HG03442 (cell line): ENCODE data around the gene HPD.
"Not testable (repeated sequence)": the region's sequence is repeated elsewhere in the genome, so short reads cannot be mapped to it uniquely, and the experiment has no call there.

Experiments used
- ATAC-seq: cut with Tn5 transposase; IDR thresholded peaks from one replicate; pipeline ENCODE4 v1.9.1; 2021; ENCODE audit warnings: mild to moderate bottlenecking, moderate library complexity; ENCODE audit not compliant: unreplicated experiment

Gene HPD

DNA sequence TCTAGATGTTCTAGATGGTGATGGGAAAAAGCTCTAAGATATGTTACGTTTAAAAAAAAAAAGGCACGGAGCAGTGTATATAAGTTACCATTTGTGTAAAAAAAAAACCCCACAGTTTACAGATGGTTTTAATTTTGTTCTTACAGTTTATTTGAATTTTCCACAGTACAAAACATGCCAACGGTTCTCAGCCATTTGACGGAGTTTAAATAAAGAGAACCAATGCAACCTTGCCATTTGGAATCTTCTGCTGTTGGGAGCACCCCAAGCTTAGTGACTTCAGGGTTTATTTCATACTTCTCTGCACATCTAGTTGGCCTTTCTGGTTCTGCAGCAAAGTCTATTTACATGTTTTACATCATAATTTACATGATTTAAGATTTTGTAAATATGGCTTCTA is 7.7 kb upstream of the HPD start:
- no peak for ATAC-seq

DNA sequence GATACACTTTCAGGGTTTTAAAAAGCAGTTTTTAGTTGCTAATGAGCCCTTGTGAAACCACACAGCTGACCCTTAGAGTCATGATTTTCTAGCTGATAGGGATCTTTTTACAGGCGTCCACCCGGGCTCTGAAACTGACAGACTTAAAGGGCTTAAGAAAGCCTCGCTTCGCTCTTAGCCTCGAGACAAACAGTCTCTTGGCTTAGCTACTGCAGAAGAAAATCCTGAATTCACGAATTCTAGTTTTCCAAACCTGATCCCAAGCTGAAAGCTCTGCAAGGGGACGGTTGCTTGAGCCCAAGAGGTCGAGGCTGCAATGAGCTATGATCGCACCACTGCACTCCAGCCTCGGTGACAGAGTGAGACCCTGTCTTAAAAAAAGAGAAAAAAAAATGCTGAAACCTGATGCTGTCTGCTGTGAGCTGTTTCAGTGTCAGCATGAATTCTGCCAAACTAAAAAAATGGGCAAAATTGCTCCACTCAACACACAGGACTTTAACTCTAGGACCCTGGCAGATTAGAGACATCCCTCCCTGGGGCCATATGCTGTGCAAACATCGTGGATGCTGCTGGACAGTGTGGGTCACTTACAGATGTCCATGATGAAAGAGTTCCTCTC is 3.1 kb upstream of the HPD start:
- no peak for ATAC-seq

DNA sequence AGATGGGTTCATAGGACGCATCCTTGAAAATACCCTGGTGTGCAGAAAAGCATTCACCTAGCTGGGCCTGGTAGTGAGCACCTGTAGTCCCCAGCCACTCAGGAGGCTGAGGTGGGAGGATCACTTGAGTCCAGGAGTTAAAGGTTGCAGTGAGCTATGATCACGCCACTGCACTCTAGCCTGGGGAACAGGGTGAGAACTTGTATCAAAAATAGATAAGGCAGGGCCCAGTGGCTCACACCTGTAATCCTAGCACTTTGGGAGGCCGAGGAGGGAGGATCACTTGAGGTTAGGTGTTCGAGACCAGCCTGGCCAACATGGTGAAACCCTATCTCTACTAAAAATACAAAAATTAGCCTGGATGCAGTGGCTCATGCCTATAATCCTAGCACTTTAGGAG is 2.0 kb upstream of the HPD start:
- ATAC-seq, result not testable (repeated sequence)

DNA sequence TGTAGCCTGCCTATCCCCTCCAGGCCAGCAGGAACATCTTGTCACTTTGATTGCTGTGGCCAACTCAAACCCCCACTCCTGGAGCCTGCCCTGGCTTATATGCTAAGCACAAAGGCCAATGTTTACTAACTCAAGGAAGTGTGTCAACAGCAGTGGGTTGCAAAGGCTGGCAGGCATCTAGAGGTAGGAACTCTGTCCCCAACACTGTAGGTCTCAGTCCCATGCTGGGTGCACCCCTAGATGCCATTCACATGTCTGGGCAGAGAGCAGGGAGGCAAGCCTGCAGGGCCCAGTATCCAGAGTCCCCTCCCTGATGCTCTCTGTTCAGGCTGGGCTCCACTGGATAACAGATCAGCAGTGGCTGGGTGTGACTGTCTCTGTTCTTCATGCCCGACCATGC is 1.6 kb upstream of the HPD start:
- no peak for ATAC-seq

DNA sequence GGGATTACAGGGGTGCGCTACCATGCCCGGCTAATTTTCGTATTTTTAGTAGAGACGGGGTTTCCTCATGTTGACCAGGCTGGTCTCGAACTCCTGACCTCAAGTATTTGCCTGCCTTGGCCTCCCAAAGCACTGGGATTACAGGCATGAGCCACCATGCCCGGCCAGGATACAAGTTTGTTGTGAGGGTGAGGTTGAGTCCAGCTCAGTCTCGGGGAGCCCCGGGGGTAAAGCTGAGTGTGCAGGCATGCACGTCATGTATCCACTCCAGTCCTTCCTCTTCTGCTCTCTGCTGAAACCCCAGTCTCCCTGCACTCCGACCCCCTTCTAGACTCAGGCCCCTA is 369 bp downstream of the HPD start:
- ATAC-seq, result no peak

DNA sequence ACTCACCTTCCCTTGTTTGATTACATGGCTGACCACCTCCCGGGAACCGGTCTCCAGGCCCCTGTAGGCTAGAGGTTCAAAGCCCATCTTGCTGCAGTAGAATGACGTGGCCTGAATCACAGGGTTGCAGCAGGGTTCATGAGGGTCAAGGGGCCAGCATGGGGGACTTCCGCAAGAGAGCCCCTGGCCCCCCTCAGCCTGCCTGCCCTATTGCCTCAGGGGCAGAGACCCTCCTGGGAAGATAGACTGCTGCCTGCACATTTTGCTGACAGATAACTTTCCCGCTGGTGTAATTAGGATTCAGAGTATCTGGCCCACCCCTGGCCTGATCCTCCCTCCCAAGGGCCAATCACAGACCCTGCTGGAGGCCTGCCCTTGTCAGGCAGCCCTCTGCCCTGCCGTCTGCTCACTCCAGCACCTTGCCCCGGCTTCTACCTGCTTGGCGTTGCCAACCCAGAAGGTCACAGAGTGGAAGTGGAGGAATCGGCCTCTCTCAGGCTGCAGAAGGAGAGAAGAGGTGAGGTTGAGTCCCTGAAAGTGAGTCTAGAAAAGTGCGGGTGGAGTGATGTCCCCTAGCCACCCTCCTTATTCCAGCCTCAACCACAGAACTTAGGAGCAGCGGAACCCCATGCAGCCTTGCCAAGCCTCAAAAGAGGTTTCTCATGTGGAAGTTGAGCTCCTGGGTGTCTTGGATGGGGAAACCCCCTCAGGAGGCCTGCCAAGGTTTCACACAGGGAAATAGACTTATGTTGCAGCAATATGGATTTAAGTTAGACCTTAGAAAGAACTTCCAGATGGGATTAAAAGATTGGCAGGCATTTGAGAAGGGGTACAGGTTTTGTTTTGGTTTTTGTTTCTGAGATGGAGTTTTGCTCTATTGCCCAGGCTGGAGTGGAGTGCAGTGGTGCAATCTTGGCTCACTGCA is 1.1 kb downstream of the HPD start:
- no peak for ATAC-seq

DNA sequence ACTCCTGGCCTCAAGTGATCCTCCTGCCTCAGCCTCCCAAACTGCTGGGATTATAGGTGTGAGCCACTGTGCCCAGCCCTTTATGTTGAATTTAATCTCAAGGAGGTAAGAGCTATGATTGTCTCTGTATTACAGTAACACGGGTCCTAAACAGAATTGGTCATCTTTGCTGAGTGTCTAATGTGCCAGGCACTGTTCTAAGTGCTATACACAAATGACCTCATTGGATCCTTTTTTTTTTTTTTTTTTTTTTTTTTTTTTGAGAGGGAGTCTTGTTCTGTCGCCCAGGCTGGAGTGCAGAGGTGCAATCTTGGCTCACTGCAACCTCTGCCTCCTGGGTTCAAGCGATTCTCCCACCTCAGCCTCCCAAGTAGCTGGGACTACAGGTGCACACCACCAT is 6.3 kb downstream of the HPD start:
- ATAC-seq, result not testable (repeated sequence)

DNA sequence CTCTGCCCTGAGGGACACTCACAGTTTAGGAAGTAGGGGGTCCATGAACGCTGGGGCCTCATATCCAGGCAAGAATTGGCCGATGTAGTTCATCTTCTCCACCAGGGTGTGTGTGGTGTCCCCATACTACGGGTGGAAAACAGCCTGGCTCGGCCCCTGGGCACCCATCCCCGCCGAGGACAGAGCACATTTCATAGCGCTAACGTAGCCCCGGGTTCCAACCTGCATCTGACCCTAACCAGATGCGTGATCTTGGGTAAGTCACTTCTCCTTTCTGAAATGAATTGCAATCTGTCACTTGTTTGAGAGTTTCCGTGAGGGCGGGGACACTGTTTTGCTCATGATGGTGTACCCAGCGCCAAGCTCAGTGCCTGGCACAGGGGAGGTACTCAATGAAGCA is 9.0 kb downstream of the HPD start:
- no peak for ATAC-seq

DNA sequence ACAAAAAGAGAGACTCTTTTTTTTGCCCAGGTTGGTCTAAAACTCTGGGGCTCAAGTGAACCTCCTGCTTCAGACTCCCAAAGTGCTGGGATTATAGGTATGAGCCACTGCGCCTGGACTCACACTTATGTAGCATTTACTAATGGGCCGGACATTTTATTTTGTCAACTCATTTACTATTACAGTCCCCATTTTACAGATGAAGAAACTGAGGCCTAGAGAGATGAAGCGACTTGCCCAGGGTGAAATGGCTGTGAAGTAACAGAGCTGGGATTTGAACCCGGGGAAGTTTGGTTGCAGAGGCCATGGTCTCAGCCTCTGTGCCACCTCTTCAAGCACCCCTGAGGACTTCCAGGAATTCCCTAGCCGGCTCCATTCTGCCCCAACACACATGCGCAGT is 9.4 kb downstream of the HPD start:
- no peak for ATAC-seq

DNA sequence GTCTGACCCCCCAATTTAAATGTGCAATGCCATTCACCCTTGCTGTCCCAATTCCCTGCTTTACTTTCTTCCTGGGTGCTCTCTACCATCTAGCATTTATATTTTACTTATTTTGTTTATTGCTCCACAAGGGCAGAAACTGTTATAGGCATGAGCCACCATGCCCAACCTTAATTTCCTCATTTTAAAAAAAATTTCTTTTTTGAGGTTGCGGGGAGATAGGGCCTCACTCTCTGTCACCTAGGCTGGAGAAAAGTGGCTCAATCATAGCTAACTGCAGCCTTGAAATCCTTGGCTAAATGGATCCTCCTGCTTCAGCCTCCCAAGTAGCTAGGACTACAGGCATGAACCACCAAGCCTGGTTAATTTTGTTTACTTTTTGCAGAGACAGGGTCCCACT is 13.0 kb downstream of the HPD start:
- no peak for ATAC-seq

DNA sequence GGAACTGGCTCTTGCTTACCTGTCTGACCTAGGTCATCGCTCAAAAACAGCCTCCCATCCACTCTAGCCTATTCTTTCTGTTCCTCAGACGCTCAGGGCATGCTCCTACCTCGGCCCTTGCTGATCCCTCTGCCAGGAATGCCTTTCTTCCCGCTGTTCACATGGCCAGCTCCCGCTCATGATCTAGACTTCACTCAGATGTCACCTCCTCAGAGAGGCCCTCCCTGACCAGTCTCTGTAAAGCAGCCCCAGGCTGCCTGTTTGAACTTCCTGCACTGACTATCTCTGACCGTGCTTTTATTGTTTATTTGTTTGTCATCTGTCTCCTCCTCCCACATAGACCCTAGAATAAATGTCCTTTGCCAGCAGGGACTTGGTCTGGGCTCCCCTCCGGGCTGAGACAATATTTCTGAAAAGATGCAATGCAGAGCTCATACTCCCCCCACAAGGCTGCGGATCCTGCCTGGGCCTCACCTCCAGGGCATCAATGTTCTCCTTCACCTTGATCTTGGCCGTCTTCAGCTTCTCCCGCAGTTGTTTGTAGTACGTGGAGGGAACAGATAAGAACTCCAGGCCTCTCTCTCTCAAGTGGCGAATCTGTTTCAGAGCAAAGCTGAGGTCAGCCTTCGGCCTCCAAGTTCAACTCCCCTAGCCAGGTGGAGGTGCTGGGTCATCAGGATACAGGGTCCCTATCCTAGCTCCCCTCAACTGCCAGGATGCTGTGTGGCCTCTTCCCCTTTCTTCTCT is 15.2 kb downstream of the HPD start:
- no peak for ATAC-seq

DNA sequence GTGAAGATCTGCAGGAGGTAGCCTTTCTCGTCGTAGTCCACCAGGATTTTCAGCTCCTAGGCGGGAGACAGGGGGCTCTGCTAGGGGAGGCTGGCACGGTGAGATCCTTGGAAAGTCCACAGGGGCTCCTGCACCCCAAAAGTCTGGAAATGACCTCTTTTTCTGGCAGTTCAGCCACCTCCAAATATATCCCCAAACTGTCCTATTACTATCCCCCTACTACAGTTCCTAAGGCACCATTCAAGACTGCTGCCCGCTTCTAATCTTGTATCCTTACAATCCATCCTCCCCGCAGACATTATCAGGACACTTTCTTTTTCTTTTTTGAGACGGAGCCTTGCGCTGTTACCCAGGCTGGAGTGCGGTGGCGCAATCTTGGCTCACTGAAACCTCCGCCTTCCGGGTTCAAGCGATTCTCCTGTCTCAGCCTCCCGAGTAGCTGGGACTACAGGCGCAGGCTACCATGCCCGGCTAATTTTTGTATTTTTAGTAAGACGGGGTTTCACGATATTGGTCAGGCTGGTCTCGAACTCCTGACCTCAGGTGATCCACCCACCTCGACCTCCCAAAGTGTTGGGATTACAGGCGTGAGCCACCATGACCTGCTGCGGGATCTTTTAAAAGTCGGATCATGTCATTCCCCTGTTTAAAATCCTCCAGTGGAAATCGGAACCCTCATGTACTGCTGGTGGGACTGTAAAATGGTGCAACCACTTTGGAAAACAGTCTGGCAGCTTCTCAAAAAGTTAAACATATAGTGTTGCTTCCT is 18.5 kb downstream of the HPD start:
- ATAC-seq, result no peak

DNA sequence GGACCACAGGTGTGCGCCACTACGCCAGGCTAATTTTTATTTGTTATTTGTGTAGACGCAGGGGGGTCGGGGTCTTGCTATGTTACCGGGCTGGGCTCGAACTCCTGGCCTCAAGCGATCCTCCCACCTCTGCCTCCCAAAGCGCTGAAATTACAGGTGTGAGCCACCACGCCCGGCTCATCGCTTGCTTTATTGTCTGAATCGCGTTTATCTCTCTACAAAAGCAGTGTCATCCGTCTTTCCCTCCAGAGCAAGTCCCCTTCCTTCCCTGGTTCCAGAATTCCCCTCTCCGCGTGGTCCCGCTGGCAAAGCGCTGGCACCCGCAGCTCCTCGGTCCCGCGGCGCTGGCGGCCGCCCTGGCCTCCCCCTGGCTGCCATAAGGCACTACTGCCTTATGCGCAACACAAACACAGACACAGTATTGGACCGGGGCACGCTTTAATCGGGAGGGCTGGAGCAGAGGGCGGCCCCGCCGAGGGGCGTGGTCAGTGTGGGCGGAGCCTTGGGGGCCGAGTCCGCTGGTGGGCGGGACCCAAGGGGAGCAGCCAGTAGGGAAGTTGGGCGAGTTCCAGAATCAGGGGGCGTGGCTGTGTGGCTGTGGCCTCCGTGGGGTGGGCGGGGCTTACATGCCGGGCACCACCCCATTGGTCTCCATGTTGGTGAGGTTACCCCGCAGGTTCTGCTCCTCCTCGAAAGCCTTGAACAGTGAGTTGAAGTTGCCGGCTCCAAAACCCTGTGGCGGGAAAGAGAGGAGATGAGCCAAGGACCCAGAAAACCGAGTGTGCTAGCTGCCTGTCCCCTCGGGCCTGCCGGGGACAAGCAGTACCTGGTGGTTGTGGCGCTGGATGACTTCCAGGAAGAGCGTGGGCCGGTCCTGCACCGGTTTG is 19.3 kb downstream of the HPD start:
- ATAC-seq, result peak; percentile 92

DNA sequence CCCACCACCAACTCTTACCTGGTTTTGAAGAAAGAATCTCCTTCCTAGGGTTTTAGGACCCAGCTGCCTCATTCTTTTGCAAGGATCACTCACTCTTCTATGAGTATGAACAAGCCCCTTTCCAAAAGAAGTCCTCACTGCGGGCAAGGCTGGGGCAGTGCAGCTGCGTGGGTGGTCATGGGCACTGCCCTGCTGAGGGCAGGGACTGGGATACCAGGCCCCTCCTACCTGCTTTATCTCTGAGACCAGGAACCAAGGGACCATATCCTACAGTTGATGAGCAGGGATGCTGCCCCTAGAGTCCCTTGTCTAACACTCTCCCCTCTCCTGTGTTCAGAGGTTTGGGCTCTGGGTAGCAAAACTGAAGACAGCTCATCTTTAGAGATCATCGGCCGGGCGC is 20.5 kb downstream of the HPD start:
- ATAC-seq, result no peak

DNA sequence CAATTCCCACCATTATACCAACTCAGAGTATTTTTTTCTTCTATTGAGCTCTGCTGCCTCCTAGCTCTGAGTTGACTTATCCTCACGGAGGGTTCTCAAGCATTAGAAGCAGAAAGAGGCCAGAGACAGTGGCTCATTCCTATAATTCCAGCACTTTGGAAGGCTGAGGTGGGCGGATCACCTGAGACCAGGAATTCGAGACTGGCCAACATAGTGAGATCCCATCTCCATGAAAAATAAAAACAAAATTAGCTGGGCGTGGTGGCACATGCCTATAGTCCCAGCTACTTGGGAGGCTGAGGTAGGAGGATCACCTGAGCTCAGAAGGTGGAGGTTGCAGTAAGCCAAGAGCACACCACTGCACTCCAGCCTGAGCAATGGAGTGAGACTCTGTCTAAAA is 21.0 kb downstream of the HPD start:
- no peak for ATAC-seq

DNA sequence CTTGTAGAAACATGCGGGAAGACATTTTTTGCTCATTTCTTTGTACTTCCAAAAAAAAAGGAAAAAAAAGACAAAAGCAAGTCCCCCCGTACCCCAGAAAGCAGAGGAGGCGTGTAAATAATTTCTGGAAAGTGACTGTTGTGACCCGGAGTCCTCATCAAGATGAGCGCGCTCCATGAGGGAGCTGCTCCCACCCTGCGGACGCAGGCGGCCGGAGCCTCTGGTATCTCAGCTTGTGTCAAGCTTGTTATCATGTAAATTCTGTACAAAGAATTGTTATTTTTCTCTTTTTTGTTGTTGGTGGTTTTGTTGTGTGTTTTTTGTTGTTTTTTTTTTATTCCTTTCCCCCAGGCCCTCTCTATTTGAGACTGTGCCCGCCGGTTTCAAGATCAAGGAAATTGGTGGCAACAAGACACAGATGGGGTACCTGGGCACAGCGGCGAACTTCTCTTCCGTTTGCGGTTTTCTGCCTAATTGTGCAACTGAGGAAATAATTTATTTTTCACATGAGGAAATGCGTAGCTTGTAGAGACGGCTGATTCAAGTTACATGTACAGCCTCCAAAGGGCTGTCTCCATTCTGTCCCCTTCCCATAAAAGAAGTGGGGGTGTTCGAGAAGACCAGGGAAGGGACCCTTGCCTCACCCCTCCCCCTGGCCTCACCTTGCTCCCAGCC is 27.0 kb downstream of the HPD start:
- ATAC-seq, result no peak

DNA sequence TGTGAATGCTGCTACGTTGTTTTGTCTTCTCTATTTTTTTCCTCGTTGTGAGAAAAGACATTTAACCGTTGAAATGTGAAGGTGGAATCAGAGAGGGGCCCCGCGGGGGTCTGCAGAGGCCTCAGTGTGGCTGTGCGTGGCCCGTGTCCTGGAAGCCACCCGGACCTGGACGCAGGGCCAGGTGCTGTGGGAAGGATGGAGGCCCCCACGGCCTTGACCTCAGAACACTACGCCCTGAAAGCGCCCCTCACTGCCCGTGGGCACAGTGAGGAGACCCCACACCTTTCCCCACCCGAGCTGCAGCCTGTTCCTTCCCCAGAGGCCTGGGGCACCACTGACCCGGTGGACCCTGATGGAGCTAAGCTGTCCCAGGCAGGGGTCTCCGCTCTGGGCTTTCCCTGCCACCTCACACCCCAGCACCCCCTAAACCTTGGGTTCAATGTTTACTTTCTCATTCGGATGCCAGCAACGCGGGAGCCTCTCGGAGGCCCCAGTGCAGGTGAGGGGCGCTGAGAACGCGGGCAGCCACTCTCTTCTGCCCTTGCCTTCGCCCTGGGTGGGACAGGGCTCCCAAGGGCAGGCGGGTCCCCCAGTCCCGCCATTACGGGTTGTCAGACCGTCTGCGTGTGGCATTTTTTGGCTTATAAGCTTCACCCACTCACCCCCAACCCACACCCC is 27.9 kb downstream of the HPD start:
- ATAC-seq, result no peak

DNA sequence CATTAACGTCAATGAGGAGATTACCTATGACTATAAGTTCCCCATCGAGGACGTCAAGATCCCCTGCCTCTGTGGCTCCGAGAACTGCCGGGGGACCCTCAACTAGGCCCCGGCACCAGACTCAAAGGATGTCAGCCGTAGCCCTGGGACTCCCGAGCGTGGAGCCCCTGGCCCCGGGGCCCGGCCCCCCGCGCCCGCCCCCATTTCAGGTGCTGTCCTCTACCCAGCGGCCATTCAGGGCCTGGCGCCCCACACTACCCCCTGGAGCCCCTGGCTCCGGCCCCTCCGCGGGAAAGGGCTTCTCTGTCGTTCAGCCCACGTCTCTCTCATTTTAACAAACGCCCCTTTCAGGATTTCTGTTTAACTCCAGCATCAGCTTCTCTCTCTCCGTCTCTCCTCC is 28.5 kb downstream of the HPD start:
- no peak for ATAC-seq

DNA sequence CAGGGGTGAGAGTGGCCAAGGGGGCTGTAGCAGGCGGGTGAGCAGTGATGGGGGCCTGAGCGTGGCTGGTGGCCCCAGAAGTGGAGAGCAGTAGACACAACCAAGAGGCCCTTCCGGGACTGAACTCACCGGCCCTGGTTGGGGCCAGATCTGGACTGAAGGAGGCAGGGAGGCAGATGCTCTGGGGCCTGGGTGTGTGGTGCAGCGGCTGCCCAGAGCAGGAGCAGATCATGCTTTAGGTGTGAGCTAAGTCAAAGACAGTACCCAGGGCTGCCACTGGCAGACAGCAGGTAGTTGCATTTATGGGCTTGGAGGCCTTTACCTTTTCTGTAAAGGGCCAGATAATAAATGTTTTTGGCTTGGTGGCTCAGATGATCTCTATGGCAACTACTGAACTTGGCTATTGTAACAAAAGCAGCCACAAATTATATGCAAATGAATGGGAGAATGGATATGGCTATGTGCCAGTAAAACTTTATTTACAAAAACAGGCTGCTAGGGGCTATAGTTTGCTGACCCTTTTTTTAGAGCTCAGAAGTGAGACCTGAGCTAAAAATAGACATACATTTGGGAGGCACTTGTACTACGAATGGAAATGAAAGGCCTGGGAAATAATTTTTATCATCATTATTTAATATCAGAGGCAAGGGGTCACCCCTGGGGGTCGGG is 29.3 kb downstream of the HPD start:
- ATAC-seq, result no peak
